Measurements from ENCODE around the gene PRR35.

DNA sequence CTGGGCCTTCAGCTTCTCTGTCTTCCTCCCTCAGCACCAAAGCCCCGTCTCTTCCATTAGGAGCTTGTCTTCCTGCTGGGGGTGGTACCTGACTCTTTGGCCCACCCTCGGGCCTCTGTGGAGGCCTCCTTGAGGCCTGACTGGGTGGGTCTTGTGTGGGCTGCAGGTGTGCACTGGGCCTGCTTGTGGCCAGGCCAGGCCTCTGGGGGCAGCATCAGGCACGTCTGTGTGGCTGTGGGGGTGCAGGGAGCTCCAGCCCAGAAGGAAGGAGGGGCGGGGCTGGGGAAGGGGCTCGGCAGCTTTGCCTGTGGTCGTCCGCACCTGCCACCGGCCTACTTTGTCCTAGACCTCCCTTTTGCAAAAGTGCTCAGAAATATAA lies 16.6 kb downstream of the PRR35 start:
- TF ChIP-seq, protein P1, sequence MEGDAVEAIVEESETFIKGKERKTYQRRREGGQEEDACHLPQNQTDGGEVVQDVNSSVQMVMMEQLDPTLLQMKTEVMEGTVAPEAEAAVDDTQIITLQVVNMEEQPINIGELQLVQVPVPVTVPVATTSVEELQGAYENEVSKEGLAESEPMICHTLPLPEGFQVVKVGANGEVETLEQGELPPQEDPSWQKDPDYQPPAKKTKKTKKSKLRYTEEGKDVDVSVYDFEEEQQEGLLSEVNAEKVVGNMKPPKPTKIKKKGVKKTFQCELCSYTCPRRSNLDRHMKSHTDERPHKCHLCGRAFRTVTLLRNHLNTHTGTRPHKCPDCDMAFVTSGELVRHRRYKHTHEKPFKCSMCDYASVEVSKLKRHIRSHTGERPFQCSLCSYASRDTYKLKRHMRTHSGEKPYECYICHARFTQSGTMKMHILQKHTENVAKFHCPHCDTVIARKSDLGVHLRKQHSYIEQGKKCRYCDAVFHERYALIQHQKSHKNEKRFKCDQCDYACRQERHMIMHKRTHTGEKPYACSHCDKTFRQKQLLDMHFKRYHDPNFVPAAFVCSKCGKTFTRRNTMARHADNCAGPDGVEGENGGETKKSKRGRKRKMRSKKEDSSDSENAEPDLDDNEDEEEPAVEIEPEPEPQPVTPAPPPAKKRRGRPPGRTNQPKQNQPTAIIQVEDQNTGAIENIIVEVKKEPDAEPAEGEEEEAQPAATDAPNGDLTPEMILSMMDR (IDR thresholded peaks at IDR 0.05 in 4 of 5, conservative IDR thresholded peaks at IDR 0.05 in 1 of 5) = no peak
- no peak for TF ChIP-seq POLR2A (IDR thresholded peaks at IDR 0.05)

Measured in gastrocnemius medialis (tissue), 4 donors.